NCI-H460 (cell line): Measurements from ENCODE around the gene PSME4. TPM values are rescaled to one million over a fixed set of nuclear protein-coding genes. Genes with fewer than 3 reads are reported as not detected.

Experiments used
- DNase-seq: peaks from one replicate; pipeline ENCODE4 v3.0.0-alpha.2; 2016; ENCODE audit warnings: low read depth; ENCODE audit errors: extremely low read depth
- total RNA-seq: library from RNA; depleted of rRNA; stranded (reverse); fragments of >200 nt; shearing (Covaris generic); gene quantifications from 2 replicates; pipeline ENCODE4 v1.2.3, GENCODE V29; 2014

Gene PSME4
- total RNA-seq, 1 experiment from 2014 or later, result 41.8 TPM

GRCh38 chr2:53901192-53901591 is 69.6 kb downstream of the PSME4 start:
- no peak for DNase-seq

DNA sequence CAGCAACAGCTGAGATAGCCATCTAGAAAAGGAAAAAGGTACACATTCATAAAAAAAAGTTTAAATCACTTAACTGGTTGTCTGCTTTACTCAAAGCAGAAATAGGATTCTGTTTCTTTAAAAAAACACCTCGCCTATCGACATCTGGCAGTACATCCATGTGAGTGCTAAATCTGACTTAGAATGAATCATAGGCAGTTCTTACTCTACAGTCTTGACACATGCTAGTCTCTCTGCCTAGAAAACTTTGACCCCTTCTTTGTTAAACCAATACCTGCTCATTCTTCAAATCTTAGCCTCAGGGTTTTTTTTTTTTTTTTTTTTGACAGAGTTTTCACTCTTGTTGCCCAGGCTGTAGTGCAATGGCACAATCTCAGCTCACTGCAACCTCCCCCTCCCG is 73.9 kb downstream of the PSME4 start:
- DNase-seq, result no peak

DNA sequence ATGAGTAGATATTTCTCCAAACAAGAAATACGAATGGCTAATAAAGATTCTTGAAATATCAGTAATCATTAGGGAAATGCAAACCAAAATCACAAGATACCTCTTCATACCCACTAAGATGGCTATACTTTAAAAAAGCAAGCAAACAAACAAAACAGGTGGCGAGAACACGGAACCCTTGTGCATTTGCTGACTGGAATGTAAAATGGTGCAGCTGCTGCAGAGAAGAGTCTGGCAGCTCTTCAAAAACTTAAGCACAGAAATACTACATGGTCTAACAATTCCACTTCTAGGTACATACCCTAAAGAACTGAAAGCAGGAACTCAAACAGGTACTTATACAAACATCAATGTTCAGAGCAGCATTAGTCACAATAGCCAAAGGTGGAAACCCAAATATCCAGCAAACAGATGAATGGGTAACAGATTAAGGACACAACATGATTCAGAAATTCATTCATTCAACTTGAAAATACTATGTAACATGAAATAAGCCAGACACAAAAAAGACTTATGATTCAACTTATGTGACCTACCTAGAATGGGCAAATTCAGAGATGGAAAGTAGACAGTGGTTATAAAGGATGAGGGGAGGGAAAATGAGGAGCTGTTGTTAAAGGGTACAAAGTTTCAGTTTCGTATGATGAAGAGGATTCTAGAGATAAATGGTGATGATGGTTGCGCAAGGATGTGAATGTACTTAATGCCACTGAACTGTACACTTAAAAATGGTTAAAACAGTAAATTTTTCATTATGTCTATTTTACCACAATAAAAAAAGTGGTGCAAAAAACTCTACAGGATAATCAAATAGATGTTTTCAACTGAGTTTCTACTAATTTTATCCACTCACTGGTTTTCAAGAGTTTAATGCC is 84.2 kb downstream of the PSME4 start:
- no peak for DNase-seq

- DNase-seq, result no peak
These were observed 85.9 kb downstream of the PSME4 start for GRCh38 chr2:53884883-53885282.

DNA sequence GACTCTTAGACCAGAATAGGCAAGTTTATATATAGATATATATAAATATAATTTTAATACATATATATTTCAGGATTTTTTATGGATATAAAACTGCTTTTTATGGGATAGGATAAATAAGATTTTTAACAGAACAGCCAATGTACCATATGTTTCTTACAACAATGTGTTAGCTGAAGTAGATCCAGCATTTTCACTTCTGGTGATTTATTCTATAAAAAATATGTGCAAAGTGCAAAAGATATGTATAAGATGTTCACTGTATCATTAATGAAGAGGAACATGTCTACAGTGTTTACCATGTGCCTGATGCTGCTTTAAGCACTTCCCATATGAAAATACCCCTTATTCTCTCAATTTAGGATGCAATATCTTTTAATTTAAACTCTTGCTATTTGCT is 88.8 kb downstream of the PSME4 start:
- DNase-seq, result no peak

GRCh38 chr2:53881360-53881759 is 89.4 kb downstream of the PSME4 start:
- DNase-seq, result no peak

DNA sequence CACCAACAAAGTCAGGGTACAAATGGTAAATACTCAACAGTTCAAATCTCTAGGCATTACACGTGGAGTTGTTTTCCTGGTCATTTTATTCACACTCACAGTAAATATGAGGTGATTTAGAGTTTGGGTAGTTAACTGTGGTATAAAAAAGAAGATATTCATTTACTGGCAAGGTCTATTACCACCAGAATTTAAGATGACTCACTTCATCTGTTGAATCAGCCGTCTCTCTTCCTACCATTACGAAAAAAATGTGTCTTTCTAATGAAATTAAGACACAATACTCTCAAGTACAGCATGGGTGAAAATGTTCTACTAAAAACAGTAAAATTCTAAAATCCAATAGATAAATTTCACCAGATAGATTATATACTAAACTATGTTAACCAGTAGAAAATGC is 90.0 kb downstream of the PSME4 start:
- DNase-seq, result no peak

GRCh38 chr2:53877556-53877955 is 93.2 kb downstream of the PSME4 start:
- DNase-seq, result no peak

DNA sequence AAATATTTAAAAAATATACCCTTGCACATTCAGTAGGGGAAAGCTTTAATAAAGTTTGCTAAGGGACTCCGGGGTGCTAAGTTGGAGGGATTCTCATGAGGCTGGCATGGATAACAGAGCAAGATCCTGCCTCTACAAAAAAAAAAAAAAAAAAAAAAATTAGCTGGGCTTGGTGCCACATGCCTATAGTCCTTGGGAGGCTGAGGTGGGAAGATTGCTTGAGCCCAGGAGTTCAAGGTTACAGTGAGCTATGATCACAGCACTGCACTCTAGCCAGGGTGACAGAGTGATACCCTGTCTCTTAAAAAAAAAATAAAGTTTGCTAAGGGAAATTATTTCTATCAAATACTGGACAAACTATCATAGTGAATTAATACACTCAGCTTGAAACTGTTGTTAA is 93.7 kb downstream of the PSME4 start:
- no peak for DNase-seq

DNA sequence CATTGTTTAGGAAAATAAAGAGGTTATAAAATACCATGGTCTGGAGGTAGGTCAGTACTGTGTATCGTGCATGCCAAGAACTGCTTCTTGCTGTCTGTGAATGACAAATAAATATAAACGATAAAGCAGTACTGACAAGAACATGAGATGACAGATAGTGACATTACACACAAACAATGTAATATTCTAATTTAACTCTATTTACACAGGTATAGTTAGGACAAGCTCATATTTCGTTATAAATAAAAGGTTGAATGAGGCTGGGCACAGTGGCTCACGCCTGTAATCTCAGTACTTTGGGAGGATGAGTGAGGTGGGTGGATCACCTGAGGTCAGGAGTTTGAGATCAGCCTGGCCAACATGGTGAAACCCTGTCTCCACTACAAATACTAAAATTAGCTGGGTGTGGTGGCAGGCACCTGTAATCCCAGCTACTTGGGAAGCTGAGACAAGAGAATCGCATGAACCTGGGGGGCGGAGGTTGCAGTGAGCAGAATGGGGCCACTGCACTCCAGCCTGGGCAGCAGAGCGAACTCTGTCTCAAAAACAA is 96.3 kb downstream of the PSME4 start:
- no peak for DNase-seq

DNA sequence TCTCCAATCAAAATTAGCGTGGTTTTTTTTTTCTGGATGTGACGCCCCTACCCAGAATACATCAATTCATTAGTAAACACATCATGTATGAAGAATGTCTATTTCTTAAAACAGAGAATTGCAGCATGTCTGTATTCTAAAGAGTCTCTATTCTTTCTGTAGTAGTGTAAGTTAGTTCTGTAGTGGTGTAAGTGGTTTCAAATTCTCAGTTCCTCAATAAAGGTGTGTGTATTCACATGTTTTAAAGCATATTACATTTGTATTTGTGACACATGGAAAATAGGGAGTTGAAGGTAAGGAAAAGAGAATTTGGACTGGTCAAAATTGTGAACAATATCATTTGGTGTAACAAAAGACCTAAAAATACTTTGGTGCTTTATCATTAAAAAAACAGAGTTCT is 103.0 kb downstream of the PSME4 start:
- no peak for DNase-seq

- DNase-seq, result no peak
These were observed 103.6 kb downstream of the PSME4 start for GRCh38 chr2:53867169-53867568.

- no peak for DNase-seq
These were observed 104.8 kb downstream of the PSME4 start for GRCh38 chr2:53865962-53866361.

DNA sequence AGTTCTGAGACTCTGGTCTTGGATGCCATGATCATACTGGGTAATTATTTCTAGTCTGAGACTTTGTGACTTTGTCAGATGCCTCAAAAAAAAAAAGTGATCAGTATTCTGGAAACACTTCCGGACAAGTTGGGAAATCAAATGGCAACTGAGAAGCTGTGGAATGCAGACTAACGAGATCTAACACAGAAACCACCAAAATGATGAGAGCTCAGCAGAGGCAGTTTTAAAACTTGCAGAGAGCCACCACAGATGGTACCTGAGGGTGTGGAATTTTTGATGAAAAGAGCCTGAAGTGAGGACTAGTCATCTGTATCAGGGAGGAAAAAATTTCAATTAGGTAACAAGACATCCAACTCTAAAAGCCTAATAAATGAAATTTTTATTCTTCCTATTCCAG is 105.5 kb downstream of the PSME4 start:
- DNase-seq, result no peak

DNA sequence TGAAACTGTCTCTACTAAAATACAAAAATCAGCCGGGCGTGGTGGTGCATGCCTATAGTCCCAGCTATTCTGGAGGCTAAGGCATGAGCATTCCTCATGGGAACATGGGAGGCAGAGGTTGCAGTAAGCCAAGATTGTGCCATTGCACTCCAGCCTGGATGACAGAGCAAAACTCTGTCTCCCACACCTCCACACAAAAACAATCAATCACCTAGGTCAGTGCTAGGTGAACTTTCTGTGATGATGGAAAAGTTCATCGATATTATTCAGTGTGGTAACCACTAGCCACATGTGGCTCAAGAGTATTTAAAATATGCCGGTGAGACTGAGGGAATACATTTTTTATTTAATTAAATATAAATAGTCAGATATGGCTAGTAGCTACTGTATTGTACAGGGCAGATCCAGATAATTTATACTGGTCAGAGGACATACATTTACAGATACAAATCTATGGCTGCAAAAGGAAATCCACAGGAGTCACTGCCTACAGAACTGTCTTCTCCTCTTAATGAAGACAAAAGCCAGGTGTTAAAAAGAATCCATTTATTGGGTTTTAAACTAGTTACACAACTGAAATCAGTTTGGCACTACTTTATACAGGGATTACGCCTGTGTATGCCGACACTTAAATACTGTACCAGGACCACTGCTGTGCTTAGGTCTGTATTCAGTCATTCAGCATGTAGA is 107.1 kb downstream of the PSME4 start:
- no peak for DNase-seq

- no peak for DNase-seq
These were observed 109.0 kb downstream of the PSME4 start for GRCh38 chr2:53861824-53862223.

DNA sequence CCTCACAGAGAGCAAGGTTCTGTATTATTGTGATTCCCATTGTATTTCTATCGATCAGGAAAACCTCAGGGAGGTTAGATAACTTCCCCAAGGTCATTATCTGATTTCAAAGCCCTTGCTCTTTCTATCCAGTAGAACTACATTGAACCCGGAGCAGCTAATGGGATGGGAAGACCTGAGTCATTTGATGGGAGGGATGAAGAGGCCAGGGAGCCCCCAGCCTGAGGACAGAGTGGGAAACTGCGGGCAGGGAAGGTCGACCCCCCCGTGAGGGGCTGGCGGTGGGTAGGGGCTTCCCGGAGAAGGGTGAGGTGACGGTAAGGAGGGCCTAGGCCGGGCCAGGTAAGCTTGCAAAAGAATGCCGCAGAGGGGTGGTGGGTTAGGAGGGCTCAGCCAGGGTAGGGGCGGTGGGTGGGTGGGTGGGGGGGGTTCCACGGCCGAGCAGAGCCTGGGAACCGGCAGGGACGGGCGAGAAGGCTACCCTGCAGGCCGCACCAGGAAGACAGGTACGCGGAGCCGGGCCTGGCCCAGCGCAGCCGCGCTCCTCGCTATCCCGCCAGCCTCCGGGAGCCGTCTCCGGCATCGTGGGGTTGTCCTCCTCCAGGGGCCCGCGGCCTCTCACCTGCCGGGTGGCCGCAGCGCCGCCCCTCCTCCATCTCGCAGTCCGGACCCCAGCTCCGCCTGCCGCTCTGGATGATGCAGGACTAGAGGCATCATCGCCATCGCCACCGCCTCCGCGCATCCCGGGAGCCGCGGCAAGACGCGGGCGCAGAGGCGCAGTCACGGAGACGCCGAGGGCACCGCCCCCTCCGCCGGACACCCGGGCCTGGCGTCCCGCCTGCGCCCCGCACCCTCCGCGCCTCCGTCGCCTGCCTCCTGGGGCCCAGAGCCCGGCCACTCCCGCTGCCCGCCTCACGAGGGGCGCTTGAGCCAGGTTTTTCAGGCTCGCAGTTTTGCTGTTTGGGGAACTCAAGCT is 111.3 kb downstream of the PSME4 start, which contains the start of gene GPR75:
GPR75 (minus strand) TSS at position 762 of the 976 bp plus-strand sequence. CDS start 5,211 bp downstream, outside the sequence.
- DNase-seq, result no peak

DNA sequence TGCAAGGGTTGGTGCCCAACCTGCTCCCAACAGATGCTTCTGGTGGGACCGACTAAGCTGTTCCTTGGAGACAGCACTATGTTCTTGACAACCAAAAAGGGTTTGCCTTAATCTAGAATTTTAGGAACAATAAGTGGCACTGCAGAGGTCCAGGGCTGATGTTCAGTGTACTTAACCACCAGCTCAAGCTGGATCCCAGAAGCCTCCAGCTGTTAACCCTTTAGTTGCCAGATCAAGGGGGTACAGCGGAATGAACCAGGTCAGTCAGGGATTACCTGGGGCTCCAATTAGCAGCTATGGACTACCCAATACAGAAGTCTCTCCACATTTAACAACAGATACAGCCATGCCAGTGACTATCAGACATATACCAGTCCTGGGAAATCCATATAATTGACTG is 114.5 kb downstream of the PSME4 start:
- DNase-seq, result no peak

GRCh38 chr2:53854678-53855077 is 116.1 kb downstream of the PSME4 start:
- DNase-seq, result no peak

DNA sequence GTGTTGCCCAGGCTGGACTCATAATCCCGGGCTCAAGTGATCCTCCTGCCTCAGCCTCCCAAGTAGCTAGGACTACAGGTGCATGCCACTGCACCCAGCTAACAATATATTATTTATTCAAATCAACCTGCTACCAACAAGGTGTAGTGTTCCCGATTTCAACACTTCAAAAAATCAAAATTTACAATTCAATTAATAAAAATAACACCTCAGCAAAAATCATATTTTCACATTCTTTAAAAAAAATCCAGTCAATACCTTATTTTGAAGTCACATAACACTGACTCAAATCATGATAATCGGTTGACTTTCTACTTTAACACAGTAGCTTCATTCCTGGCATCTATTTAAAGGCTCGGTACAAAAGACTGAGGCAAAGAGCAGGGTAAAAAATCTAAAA is 118.3 kb downstream of the PSME4 start:
- no peak for DNase-seq
